Hypothalamus (tissue), 51 donors: ENCODE results near the gene FGF10.

Source experiments
- DNase-seq, 51 donors: peaks; one replicate each; lab custom pipeline; 2025; lab: John Stamatoyannopoulos, UW

FGF10 gene

DNA sequence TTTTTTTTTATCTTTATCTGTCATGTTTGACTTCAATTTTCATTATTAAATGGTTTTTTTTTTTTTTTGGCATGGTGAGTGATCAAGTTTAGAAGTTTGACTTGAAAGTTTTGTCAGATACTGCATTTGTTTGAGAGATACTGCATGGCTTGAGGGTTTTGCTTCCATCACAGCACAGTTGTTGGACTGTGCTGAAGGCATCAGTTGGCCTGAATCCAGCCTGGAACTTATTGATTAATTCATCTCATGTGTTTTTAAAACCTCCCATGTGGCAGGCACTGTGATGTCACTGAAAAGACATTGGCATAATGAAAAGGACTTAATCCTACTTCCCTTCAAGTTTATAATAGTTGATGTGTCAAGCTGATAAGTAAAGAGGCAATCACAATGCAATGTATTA is 128.4 kb downstream of the FGF10 start:
- no peak for DNase-seq

DNA sequence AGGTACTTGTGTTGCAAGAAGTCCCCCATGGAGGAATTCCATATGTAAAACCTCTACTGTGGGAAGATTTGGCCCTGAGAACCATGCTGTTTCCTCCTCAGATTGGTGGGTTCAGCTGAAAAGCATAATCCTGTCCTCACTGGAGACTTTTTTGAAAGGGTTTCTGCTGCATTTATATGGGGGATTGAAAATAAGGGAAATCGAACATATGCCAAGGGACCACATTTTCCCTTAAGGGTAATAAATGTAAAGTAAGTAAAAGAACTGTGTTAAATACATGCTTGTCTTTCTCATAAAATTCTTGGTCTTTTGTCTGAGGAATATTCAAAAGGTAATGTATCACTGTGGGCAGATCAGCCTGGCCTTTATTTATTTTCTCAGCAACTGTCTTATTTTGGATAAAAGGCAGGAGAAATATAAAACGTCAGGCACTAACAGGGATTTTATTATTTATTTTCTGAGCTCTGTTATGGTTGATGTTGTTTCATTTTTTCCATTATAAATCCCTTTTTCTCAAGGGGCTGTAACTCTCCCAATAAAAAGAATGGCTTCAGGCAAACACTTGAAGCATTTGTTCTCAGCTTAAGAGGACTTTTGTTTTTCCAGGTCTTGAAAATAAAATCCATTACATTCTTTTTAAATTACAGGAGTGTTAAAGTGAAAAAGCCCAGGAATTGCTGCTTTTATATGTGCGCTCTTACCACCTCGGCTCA is 131.4 kb downstream of the FGF10 start:
- DNase-seq: no peak

DNA sequence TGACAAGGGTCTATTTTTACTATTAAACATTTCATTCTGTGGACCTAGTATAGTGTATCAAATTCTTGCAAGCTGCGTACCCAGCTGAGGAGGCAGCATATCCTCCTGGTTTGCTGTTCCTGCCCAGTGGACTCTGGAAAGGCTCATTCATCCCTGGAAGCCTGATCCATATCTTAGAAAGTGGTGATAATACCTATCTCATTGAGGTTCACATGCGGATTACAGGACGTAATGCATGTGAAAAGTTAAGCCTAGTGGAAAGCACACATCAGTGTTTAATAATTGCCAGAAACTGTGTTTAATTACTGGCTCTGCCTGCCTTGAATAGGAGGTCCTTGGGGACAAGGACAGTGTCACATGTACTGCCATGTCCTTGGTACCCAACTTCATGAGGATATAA is 132.0 kb downstream of the FGF10 start:
- no peak for DNase-seq
